GM19240 (cell line): ENCODE measurements around the gene HEPACAM.
"Not testable (repeated sequence)": the region's sequence is repeated elsewhere in the genome, so short reads cannot be mapped to it uniquely, and the experiment has no call there.

ENCODE experiments used
- DNase-seq: peaks from one replicate; pipeline ENCODE4 v3.0.0; 2011; ENCODE audit warnings: low spot score; ENCODE audit not compliant: insufficient read length

Gene HEPACAM, protein sequence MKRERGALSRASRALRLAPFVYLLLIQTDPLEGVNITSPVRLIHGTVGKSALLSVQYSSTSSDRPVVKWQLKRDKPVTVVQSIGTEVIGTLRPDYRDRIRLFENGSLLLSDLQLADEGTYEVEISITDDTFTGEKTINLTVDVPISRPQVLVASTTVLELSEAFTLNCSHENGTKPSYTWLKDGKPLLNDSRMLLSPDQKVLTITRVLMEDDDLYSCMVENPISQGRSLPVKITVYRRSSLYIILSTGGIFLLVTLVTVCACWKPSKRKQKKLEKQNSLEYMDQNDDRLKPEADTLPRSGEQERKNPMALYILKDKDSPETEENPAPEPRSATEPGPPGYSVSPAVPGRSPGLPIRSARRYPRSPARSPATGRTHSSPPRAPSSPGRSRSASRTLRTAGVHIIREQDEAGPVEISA

DNA sequence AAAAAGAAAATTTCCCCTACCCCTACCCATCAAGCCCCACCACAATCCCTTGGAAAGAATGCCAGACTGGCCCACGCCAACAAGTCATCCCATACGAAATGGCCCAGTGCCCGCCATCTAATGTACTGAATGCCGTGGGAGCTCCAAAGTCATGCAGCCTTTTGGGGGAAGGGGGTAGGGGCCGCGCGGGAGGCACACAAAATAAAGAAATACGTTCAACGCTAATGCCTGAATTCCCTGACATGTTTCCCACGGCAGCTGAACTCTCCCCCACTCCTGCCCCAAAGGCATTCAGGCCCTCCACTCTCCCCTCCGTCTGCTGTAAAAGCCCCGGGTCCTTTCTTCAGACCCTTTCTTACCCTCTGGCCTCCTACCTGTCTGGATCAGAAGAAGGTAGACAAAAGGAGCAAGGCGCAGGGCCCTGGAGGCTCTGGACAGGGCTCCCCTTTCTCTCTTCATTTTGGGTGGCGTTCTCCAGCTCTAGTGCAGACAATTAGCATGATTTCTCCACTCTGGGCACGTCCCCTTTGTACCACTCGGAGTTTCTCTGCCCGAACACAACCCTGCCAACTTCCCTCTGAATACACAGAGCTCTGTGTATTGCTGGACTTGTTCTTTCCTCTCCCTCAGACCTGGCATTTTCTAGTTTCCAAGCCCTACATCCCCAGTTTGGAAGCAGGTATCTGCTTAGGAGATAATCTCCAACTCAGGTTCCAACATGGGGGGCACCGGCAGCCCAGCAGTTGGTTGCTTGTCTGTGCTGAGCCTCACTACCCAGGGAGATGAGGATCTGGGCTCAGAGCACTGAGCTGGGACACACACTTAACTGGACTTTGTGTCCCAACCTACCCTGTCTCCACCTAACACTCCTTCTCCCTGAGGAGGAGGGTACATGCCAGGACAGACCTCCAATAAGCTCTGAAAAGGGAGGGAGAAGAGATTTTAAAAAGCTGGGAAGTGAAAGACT lies at the start of gene HEPACAM:
TSS of gene HEPACAM (minus strand) at position 500 of the 967 bp plus-strand sequence. CDS start at position 459, 41 bp downstream.
- no peak for DNase-seq

- no peak for DNase-seq
Observed at GRCh38 chr11:124984512-124984854, 48.6 kb upstream of the HEPACAM start.

GRCh38 chr11:124983674-124984511 lies 48.0 kb upstream of the HEPACAM start:
- DNase-seq: no peak

DNA sequence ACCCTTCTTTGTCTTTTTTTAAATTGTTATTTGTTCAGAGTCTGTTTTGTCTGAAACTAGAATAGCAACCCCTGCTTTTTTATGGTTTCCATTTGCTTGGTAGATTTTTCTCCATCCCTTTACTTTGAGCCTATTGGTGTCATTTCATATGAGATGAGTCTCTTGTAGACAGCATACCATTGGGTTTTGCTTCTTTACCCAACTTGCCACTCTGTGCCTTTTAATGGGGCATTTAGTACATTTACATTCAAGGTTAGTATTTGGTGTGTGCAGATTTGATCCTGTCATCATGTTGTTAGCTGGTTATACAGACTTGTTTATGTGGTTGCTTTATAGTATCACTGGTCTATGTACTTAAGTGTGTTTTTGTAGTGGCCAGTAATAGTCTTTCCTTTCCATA lies 46.2 kb upstream of the HEPACAM start:
- no peak for DNase-seq

- no peak for DNase-seq
Observed at GRCh38 chr11:124978316-124978715, 42.5 kb upstream of the HEPACAM start.

DNA sequence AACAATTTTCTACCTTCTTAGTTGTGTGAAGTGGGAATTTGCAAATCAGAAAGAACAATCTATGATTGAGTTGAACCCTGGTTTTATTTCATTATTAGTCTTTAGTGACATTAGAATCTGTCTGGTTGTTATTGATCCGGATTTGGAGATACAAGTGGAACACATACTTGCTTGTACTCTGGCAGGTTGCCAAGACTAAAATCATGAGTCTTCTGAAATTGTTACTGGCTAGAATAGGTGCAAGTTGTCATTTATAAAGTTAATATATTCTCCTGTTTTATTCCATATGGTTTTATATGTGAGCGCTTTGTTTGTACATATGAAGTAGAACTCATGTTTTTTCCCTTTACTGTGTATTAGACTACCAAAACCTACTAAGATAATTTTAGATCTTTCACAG lies 41.2 kb upstream of the HEPACAM start:
- no peak for DNase-seq

DNA sequence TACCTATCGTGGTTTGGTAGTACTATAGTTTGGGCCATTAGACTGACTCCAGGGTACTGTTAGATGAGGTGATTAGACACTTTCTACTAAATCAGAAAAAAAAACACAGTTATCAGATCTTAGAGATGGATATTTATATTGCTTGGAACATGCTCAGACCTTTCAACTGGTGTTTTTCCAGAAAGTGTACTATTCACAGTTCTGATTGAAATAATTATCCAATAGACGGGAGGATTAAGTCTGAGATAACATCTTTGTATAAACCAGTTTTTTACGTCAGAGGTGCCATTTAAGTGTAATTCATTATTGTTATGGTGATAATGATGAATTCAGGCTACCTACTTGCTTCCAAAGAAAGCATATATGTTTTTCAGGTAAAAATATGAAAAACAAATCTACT lies 40.7 kb upstream of the HEPACAM start:
- no peak for DNase-seq

GRCh38 chr11:124971810-124972209 lies 36.0 kb upstream of the HEPACAM start:
- no peak for DNase-seq

GRCh38 chr11:124970925-124971324 lies 35.1 kb upstream of the HEPACAM start:
- DNase-seq: no peak

- DNase-seq: not testable (repeated sequence)
Observed at GRCh38 chr11:124968197-124968596, 32.4 kb upstream of the HEPACAM start.

- DNase-seq: no peak
Observed at GRCh38 chr11:124961972-124962609, 26.2 kb upstream of the HEPACAM start.

DNA sequence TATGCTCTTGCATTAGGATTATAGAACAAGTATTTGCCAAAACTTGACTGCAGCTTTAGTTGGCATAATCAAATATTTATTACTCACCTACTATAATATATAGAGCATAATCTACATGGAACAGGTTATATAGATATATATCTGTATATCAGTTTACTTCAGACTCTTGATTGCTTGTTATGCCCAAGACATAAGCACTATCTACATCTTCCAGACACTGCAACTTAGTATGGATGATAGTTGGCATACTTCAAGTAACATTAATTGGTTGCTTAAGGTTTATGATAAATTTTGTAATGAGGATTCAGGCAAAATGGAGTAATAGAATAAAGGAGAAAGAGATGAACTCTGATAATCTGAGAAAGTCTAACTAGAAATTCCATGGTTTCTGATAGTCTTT lies 19.2 kb upstream of the HEPACAM start:
- DNase-seq: no peak

GRCh38 chr11:124954590-124954955 lies 18.7 kb upstream of the HEPACAM start:
- DNase-seq: no peak

- DNase-seq: peak; percentile 84
Observed at GRCh38 chr11:124953753-124954589, 18.1 kb upstream of the HEPACAM start, which contains the start of gene CCDC15. Gene CCDC15, plus strand, starts transcription at chr11:124954202. Its CDS starts 531 bp downstream, at chr11:124954733.

DNA sequence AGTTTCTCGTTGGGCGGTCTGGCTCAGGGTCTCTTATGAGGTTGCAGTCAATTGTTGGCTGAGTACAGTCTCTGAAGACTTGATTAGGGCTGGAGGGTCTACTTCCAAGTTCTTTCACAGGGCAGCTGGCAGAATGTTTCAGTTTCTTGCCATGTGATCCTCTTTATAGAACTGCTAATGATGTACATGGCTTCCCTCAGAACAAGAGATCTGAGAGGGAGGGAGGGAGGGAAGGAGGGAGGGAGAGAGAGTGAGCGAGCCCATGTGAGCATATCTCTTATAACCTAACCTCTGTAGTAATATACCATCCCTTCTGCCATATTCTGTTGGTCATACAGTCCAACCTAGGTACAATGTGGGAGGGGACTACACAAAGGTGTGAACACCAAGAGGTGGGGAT lies 15.5 kb upstream of the HEPACAM start:
- no peak for DNase-seq

DNA sequence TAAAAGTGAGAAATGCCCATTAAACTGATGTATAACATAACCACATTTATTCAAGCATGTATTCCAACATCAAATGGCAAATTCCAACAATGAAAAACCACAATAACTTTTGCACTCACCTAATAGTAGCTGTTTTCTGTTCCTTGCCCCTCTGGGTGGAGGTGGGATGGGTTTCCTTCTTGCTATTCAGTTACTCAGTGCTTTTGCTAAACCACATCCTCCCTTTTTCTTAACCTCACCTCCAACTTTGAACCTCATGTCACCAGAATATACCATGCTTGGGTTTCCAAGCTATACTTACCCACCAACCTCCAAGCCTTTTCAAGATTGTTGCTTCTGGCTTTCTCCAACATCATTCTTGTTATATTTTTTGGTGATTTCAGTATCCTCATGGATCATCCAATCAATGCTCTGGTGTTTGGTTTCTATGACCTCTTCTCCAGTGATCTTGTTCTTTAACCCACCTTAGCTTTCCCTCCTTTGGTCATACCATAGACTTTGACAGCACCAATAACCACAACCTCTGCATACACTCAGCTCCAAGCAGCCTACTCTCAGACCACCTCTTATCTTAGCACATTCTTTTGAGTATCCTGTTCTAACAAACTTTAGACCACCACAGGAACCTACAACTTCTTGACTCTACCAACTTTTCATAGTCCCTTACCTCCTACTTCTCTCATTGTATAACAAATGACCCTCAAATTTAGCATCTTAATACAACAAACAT lies 14.9 kb upstream of the HEPACAM start:
- DNase-seq: no peak

DNA sequence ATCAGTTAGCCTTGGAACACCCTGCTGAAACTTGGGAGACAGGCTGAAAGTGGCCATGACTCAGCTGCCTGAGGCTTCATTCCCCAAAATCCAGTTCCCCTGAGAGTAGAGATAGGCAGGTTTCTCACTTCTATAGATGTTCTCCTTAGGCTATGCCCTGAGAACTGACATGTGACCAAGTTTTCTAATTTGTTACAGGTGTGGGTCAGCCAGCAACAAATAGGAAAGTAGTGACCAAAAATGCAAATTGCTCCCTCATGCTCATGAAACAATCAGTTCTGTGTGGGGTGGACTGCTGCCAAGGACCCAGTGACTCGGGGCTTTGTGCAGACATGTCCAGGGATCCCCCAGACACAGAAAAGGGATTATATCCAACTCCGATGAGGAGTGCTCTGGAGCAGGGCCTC lies 10.9 kb upstream of the HEPACAM start:
- no peak for DNase-seq

DNA sequence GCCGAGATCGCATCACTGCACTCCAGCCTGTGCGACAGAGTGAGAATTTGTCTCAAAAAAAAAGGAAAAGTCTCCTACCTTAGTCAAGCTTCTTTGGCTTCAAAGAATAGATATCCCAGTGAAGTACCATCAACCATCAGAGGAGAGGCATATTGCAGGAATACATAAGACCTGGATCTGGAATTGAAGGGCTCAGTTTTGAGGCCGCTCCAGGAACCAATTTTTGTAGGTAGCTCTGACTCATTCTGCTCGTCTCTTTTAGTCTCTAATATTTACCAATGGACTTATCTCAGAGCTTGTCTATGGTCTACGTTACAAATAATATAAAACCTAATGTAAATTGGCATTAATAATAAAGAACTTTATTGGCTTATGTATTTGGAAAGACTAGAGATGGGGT lies 10.0 kb upstream of the HEPACAM start:
- no peak for DNase-seq

DNA sequence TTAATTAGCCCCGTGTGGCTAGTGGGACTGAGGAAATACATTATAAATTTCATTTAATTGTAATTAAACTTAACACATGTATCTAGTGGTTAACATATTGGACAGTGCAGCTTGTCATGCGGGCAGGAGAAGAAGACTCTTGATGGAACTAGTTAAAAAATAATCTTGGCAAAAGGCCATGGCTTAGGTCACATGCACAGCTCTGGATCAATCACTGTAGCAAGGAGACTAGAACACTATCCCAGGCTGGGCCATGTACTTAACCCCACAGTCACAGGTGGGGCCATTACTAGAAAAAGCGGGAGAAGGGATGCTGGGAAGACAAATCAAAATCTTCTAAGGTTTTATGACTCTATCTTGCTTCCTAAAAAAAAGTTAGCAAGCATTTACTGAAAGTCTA lies 8.7 kb upstream of the HEPACAM start:
- no peak for DNase-seq
